ENCODE measurements around the gene SUV39H1. TPM values are rescaled to one million over a fixed set of nuclear protein-coding genes. Genes with fewer than 3 reads are reported as not detected.
"Not testable (repeated sequence)": the region's sequence is repeated elsewhere in the genome, so short reads cannot be mapped to it uniquely, and the experiment has no call there.

Gene SUV39H1
- total RNA-seq, result 10 to 100 TPM; 31.9 to 32.8 TPM

- H3K27me3 Mint-ChIP-seq, result no peaks in the 10 kb centered on the region
- no peaks in the 10 kb centered on the region for H3K9me3 Mint-ChIP-seq
- H3K4me3 Mint-ChIP-seq, result peak within 1 kb of the TSS; percentile 94
- H3K36me3 Mint-ChIP-seq, result peaks cover 12% of the 10 kb centered on the region
- peak; percentile 92 for DNase-seq
- H3K27ac Mint-ChIP-seq, result peak within 1 kb of the TSS; percentile 94
- peaks cover 12% of the 10 kb centered on the region for H3K4me1 Mint-ChIP-seq
Observed at GRCh38 chrX:48696301-48696908, at the start of gene SUV39H1. Gene SUV39H1 (plus strand): TSS chrX:48696734. CDS start chrX:48696785, 51 bp downstream.

- Mint-ChIP-seq H3K36me3 (no peaks in the 10 kb centered on the region), H3K27ac (no peak overlapping the region), H3K27me3 (no peaks in the 10 kb centered on the region), H3K9me3 (no peaks in the 10 kb centered on the region), H3K4me1 (peaks cover 2% of the 10 kb centered on the region), H3K4me3 (no peak overlapping the region)
- no peak for DNase-seq
Observed at GRCh38 chrX:48648336-48648751, 48.2 kb upstream of the SUV39H1 start.

- peaks cover 2% of the 10 kb centered on the region for H3K4me1 Mint-ChIP-seq
- no peak for DNase-seq
- no peaks in the 10 kb centered on the region for H3K9me3 Mint-ChIP-seq
- no peaks in the 10 kb centered on the region for H3K36me3 Mint-ChIP-seq
- H3K4me3 Mint-ChIP-seq, result no peak overlapping the region
- H3K27ac Mint-ChIP-seq, result no peak overlapping the region
- H3K27me3 Mint-ChIP-seq, result no peaks in the 10 kb centered on the region
Observed at GRCh38 chrX:48649102-48649501, 47.4 kb upstream of the SUV39H1 start.

GRCh38 chrX:48652055-48652579, 44.4 kb upstream of the SUV39H1 start:
- H3K36me3 Mint-ChIP-seq, H3K9me3 Mint-ChIP-seq, H3K4me3 Mint-ChIP-seq, H3K27me3 Mint-ChIP-seq, DNase-seq, H3K27ac Mint-ChIP-seq, H3K4me1 Mint-ChIP-seq: not testable (repeated sequence)

- H3K9me3 Mint-ChIP-seq, H3K27me3 Mint-ChIP-seq, DNase-seq, H3K4me1 Mint-ChIP-seq, H3K27ac Mint-ChIP-seq, H3K4me3 Mint-ChIP-seq, H3K36me3 Mint-ChIP-seq: not testable (repeated sequence)
Observed at GRCh38 chrX:48654746-48655145, 41.8 kb upstream of the SUV39H1 start.

GRCh38 chrX:48659686-48660085, 36.8 kb upstream of the SUV39H1 start:
- H3K9me3 Mint-ChIP-seq, H3K4me1 Mint-ChIP-seq, H3K36me3 Mint-ChIP-seq, DNase-seq, H3K27ac Mint-ChIP-seq, H3K27me3 Mint-ChIP-seq, H3K4me3 Mint-ChIP-seq: not testable (repeated sequence)

- Mint-ChIP-seq H3K4me3 (no peak overlapping the region), H3K27ac (no peak overlapping the region), H3K36me3 (no peaks in the 10 kb centered on the region), H3K4me1 (peaks cover 4% of the 10 kb centered on the region), H3K9me3 (no peaks in the 10 kb centered on the region), H3K27me3 (no peaks in the 10 kb centered on the region)
- no peak for DNase-seq
Observed at GRCh38 chrX:48663241-48663640, 33.3 kb upstream of the SUV39H1 start.

GRCh38 chrX:48664156-48664555, 32.4 kb upstream of the SUV39H1 start:
- Mint-ChIP-seq H3K4me1 (peaks cover 4% of the 10 kb centered on the region), H3K27ac (no peak overlapping the region), H3K9me3 (no peaks in the 10 kb centered on the region), H3K27me3 (no peaks in the 10 kb centered on the region), H3K4me3 (no peak overlapping the region), H3K36me3 (no peaks in the 10 kb centered on the region)
- no peak for DNase-seq

GRCh38 chrX:48665991-48666390, 30.5 kb upstream of the SUV39H1 start:
- no peaks in the 10 kb centered on the region for H3K27me3 Mint-ChIP-seq
- H3K9me3 Mint-ChIP-seq, result no peaks in the 10 kb centered on the region
- peaks cover 3% of the 10 kb centered on the region for H3K4me1 Mint-ChIP-seq
- DNase-seq, result no peak
- H3K36me3 Mint-ChIP-seq, result no peaks in the 10 kb centered on the region
- H3K4me3 Mint-ChIP-seq, result no peak overlapping the region
- no peak overlapping the region for H3K27ac Mint-ChIP-seq

- Mint-ChIP-seq H3K4me3 (no peak overlapping the region), H3K27ac (no peak overlapping the region)
Observed at GRCh38 chrX:48666649-48667048, 29.9 kb upstream of the SUV39H1 start.

GRCh38 chrX:48667509-48667908, 29.0 kb upstream of the SUV39H1 start:
- H3K4me3 Mint-ChIP-seq, result no peak overlapping the region
- H3K36me3 Mint-ChIP-seq, result no peaks in the 10 kb centered on the region
- H3K4me1 Mint-ChIP-seq, result no peaks in the 10 kb centered on the region
- no peak for DNase-seq
- no peak overlapping the region for H3K27ac Mint-ChIP-seq
- H3K9me3 Mint-ChIP-seq, result no peaks in the 10 kb centered on the region
- no peaks in the 10 kb centered on the region for H3K27me3 Mint-ChIP-seq

More at GRCh38 chrX:48666649-48667048, 29.9 kb upstream of the SUV39H1 start:
- Mint-ChIP-seq H3K36me3 (no peaks in the 10 kb centered on the region), H3K9me3 (no peaks in the 10 kb centered on the region), H3K4me1 (no peaks in the 10 kb centered on the region), H3K27me3 (no peaks in the 10 kb centered on the region)
- no peak for DNase-seq

GRCh38 chrX:48668187-48668586, 28.3 kb upstream of the SUV39H1 start:
- not testable (repeated sequence) for H3K36me3 Mint-ChIP-seq, H3K27ac Mint-ChIP-seq, H3K4me3 Mint-ChIP-seq, DNase-seq, H3K27me3 Mint-ChIP-seq, H3K4me1 Mint-ChIP-seq, H3K9me3 Mint-ChIP-seq

- Mint-ChIP-seq H3K4me1 (peaks cover 18% of the 10 kb centered on the region), H3K27me3 (no peaks in the 10 kb centered on the region), H3K27ac (peak overlapping the region; percentile 92), H3K4me3 (peak overlapping the region; percentile 92), H3K36me3 (peaks cover 10% of the 10 kb centered on the region), H3K9me3 (no peaks in the 10 kb centered on the region)
- peak; percentile 91 for DNase-seq
Observed at GRCh38 chrX:48676106-48676892, 20.2 kb upstream of the SUV39H1 start.

- DNase-seq, result peak; percentile 14
- H3K27me3 Mint-ChIP-seq, result no peaks in the 10 kb centered on the region
- peak overlapping the region; percentile 92 for H3K27ac Mint-ChIP-seq
- H3K9me3 Mint-ChIP-seq, result no peaks in the 10 kb centered on the region
- peaks cover 18% of the 10 kb centered on the region for H3K4me1 Mint-ChIP-seq
- H3K4me3 Mint-ChIP-seq, result peak overlapping the region; percentile 92
- peaks cover 10% of the 10 kb centered on the region for H3K36me3 Mint-ChIP-seq
Observed at GRCh38 chrX:48676893-48677270, 19.7 kb upstream of the SUV39H1 start.

GRCh38 chrX:48677516-48677915, 19.0 kb upstream of the SUV39H1 start:
- peaks cover 18% of the 10 kb centered on the region for H3K4me1 Mint-ChIP-seq
- DNase-seq, result no peak
- H3K27me3 Mint-ChIP-seq, result no peaks in the 10 kb centered on the region
- peaks cover 10% of the 10 kb centered on the region for H3K36me3 Mint-ChIP-seq
- H3K4me3 Mint-ChIP-seq, result peak overlapping the region; percentile 92
- no peaks in the 10 kb centered on the region for H3K9me3 Mint-ChIP-seq
- peak overlapping the region; percentile 92 for H3K27ac Mint-ChIP-seq

- not testable (repeated sequence) for H3K9me3 Mint-ChIP-seq, H3K27me3 Mint-ChIP-seq, H3K4me3 Mint-ChIP-seq
- peak overlapping the region; percentile 66 for H3K27ac Mint-ChIP-seq
- peaks cover 34% of the 10 kb centered on the region for H3K4me1 Mint-ChIP-seq
- H3K36me3 Mint-ChIP-seq, result peaks cover 28% of the 10 kb centered on the region
- peak; percentile 42 for DNase-seq
Observed at GRCh38 chrX:48680467-48680866, 16.1 kb upstream of the SUV39H1 start.
